Naive thymus-derived CD8-positive, alpha-beta T cell (primary cell): ENCODE measurements around the gene FMN2. TPM values are rescaled to one million over a fixed set of nuclear protein-coding genes. Genes with fewer than 3 reads are reported as not detected.
A peak's percentile ranks its signal among the peaks of the same experiment; 100 is the strongest.

Experiments used
- ATAC-seq, 2 donors: fragments of 150-1000 bp; cut with Tn5 transposase in 1 of 2; sonication (Bioruptor Pico), chemical (Tn5 transposase) in 1 of 2; 1 replicate in 1 of 2; 2 replicates in 1 of 2; pipeline ENCODE4 v1.10.0; 2021; ENCODE audit warnings: mild to moderate bottlenecking in 2 of 2, moderate library complexity in 2 of 2
- POLR2A ChIA-PET: fragments of 350-600 bp; sonication (Branson Sonifier 250); formaldehyde crosslinking; loops from one replicate; lab custom pipeline; 2021; ENCODE audit warnings: antibody characterized with exemption; lab: Charles Lee
- DNase-seq, 10 donors: peaks; one replicate each; pipeline versions ENCODE4 v3.0.0 to v3.0.0-alpha.2; 2020 to 2022
- H3K27ac Mint-ChIP-seq, 10 donors: one replicate each; pipeline ENCODE4 v1.8.0; 2020 to 2022; ENCODE audit warnings: mild to moderate bottlenecking in 10 of 10, mixed read lengths in 10 of 10, moderate library complexity in 4 of 10, inconsistent platforms in 1 of 10
- H3K27me3 Mint-ChIP-seq, 5 donors: one replicate each; pipeline ENCODE4 v1.8.0; 2021 to 2022; ENCODE audit warnings: mixed read lengths in 5 of 5
- H3K36me3 Mint-ChIP-seq, 3 donors: one replicate each; pipeline ENCODE4 v1.8.0; 2020 to 2022; ENCODE audit warnings: mixed read lengths in 3 of 3, mild to moderate bottlenecking in 2 of 3, inconsistent platforms in 1 of 3
- H3K4me1 Mint-ChIP-seq, 4 donors: one replicate each; pipeline ENCODE4 v1.8.0; 2021 to 2022; ENCODE audit warnings: mixed read lengths in 4 of 4
- H3K4me3 Mint-ChIP-seq, 10 donors: one replicate each; pipeline ENCODE4 v1.8.0; 2020 to 2022; ENCODE audit warnings: mild to moderate bottlenecking in 10 of 10, mixed read lengths in 10 of 10, moderate library complexity in 6 of 10, inconsistent platforms in 1 of 10
- H3K9me3 Mint-ChIP-seq, 9 donors: one replicate each; pipeline ENCODE4 v1.8.0; 2020 to 2022; ENCODE audit warnings: mixed read lengths in 9 of 9, mild to moderate bottlenecking in 3 of 9, inconsistent platforms in 1 of 9, moderate library complexity in 1 of 9
- polyA plus RNA-seq, 3 donors: library from polyadenylated mRNA; unstranded; fragments of 300-500 nt; fragmentation: Illumina TruSeq; gene quantifications; one replicate each; pipeline ENCODE4 v1.2.3, GENCODE V29; 2021
- total RNA-seq, 8 experiments: library from RNA in 2 of 8; stranded (reverse) in 2 of 8; gene quantifications; one replicate each; pipeline ENCODE4 v1.2.3 and lab custom pipeline; 2021 to 2026

The FMN2 gene
- total and polyA plus RNA-seq, 5 experiments from 2014 or later: not detected

DNA sequence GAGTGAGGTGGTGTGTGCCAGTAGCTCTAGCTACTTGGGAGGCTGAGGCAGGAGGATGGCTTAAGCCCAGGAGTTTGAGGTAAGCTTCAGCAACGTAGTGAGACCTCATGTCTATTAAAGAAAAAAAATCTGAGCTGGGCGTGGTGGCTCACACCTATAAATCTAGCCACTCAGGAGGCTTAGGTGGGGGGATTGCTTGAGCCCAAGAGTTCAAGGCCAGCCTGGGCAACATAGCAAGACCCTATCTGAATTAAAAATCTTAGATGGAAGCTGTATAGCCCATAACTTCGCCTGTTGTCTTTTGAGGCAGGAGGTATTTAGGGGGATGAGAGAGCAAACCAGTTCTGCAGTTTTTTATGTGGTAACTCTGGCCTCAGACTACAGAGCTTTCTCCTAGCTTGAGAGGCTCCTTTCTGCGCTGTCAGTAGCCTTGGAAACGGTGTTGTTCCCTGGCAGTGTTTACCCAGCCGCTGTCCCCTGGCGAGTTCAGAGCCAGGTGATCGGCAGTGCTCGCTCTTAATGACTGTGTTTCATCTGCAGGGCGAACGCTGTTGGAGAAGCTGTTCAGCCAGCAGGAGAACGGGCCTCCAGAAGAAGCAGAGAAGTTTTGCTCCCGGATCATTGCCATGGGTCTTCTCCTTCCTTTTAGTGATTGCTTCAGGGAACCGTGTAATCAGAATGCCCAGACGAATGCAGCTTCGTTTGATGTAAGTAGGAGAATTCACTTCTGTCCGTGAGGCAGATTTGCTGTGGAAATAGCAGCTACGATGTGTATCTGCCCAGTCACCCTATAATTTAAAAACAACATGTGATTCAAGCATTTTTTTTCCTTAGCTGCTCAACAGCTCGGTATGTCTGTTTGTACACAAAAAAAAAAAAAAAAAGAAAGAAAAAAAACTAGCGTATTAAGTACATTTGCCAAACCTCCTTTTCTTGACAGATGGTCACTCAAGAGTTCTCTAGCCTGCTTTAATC, 31.2 kb downstream of the FMN2 start:
- ATAC-seq (no peak), DNase-seq (no peak)
- Mint-ChIP-seq H3K9me3 (peaks cover 0 to 16% (median 2%) of the 10 kb centered on the region in 9 donors), H3K27me3 (no peaks in the 10 kb centered on the region), H3K27ac (no peak overlapping the region), H3K36me3 (no peaks in the 10 kb centered on the region), H3K4me1 (no peaks in the 10 kb centered on the region), H3K4me3 (no peak overlapping the region)
- POLR2A ChIA-PET: no interaction called here

DNA sequence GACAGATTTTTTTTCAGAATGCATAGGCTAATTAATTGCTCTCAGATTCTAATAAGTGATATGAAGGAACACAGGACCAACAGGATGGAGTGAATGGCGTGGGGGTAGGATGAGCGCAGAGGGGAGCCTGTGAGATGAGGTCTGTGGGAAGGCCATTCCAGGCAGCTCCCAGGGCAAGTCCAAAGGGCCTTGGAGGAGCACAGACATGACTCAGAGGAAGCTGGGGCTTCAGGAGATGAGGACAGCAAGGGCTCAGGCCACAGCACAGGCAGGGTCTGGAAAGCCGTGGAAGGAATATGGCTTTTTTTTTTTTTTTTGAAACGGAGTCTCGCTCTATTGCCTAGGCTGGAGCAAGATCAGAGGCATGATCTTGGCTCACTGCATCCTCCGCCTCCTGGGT, 35.1 kb downstream of the FMN2 start:
- no peak for ATAC-seq
- Mint-ChIP-seq H3K27ac (no peak overlapping the region), H3K4me3 (no peak overlapping the region), H3K4me1 (no peaks in the 10 kb centered on the region), H3K9me3 (peaks cover 0 to 18% (median 2%) of the 10 kb centered on the region in 9 donors), H3K27me3 (peaks cover 0 to 14% (median 2%) of the 10 kb centered on the region in 5 donors), H3K36me3 (no peaks in the 10 kb centered on the region)
- POLR2A ChIA-PET: no interaction called here
- no peak for DNase-seq

DNA sequence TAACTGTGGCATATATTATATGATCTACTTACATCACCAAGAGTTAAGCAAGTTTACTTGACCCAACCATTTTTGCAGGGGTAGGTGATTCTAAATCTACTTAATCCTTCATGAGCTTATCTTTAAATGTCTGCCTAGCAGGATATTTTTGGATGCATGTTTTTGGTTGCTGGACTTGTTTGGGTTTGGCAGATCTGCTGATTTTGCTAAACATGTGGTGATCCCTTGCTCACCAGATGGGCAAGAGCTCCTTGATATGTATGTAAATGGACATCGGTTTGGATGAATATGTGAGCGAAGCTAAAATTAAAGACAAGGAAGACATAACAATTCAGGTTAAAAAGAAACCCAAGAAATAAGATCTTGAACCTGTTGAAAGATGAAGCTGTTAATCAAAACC, 36.7 kb downstream of the FMN2 start:
- peaks cover 1 to 19% (median 2%) of the 10 kb centered on the region in 5 donors for H3K27me3 Mint-ChIP-seq
- POLR2A ChIA-PET: no interaction called here
- H3K9me3 Mint-ChIP-seq: peaks cover 0 to 18% (median 2%) of the 10 kb centered on the region in 9 donors
- H3K27ac Mint-ChIP-seq: no peak overlapping the region
- no peak overlapping the region for H3K4me3 Mint-ChIP-seq
- no peaks in the 10 kb centered on the region for H3K36me3 Mint-ChIP-seq
- no peaks in the 10 kb centered on the region for H3K4me1 Mint-ChIP-seq
- no peak for DNase-seq
- no peak for ATAC-seq

DNA sequence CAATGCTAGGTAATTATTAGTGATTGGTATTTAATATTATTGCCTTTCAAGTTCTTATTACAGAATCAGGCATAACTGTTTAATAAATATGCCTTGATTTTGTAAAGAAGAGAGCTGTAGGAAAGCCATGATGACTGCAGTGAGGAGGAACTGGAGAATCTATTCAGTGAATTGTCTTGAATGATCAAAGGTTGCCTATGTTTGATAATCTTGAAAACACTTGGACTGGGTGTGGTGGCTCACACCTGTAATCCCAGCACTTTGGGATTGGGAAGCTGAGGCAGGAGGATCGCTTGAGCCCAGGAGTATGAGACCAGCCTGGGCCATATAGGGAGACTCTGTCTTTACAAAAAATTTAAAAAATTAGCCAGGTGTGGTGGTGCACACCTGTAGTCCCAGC, 42.4 kb downstream of the FMN2 start:
- ATAC-seq (no peak), DNase-seq (no peak)
- POLR2A ChIA-PET: no interaction called here
- no peak overlapping the region for H3K27ac Mint-ChIP-seq
- H3K36me3 Mint-ChIP-seq: no peaks in the 10 kb centered on the region
- H3K27me3 Mint-ChIP-seq: peaks cover 1 to 30% (median 10%) of the 10 kb centered on the region in 5 donors
- no peak overlapping the region for H3K4me3 Mint-ChIP-seq
- no peaks in the 10 kb centered on the region for H3K4me1 Mint-ChIP-seq
- peaks cover 0 to 14% (median 3%) of the 10 kb centered on the region in 9 donors for H3K9me3 Mint-ChIP-seq

DNA sequence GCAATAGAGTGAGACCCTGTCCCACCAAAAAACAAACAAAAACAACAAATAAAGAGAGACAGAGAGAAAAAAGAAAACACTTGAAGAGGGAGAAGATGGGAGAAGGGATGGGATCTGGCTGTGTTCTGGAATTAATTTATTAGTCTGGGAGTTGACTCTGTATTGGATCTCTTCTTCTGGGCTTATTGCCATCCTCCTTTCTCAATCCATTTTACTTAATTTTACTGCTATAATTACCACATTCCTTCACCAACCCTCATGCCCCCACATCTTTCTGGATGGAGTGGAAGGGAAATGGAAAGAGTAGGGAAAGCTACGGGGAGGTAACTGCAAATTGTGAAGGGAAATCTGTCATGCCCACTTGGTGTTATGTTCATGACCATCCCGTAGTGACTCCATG, 42.9 kb downstream of the FMN2 start:
- no peak for ATAC-seq
- no peaks in the 10 kb centered on the region for H3K4me1 Mint-ChIP-seq
- H3K9me3 Mint-ChIP-seq: peaks cover 0 to 14% (median 3%) of the 10 kb centered on the region in 9 donors
- H3K36me3 Mint-ChIP-seq: no peaks in the 10 kb centered on the region
- no peak overlapping the region for H3K27ac Mint-ChIP-seq
- no peak for DNase-seq
- no peak overlapping the region for H3K4me3 Mint-ChIP-seq
- POLR2A ChIA-PET: no interaction called here
- peaks cover 1 to 32% (median 10%) of the 10 kb centered on the region in 5 donors for H3K27me3 Mint-ChIP-seq

DNA sequence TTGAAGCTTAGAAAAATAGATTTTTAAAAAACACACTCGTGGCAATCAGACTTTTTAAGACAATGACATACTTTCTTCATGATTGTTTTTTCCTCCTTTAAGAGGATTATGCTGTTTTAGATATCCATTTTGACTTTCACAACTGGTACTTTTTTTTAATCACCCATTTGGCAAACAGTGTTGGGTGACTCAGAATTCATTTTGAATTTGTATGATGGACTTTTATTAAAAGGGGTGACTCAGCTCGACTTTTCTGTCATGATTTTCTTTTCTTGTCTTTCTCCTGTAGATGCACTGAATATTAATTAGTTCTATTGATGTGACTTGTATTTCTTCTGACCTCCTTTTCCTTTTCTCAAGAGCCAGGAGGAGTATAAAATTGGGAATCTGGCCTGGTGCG, 44.7 kb downstream of the FMN2 start:
- ATAC-seq (no peak), DNase-seq (no peak)
- Mint-ChIP-seq H3K27me3 (peaks cover 1 to 29% (median 7%) of the 10 kb centered on the region in 5 donors), H3K9me3 (peaks cover 0 to 13% (median 2%) of the 10 kb centered on the region in 9 donors), H3K36me3 (no peaks in the 10 kb centered on the region), H3K4me3 (no peak overlapping the region), H3K27ac (no peak overlapping the region), H3K4me1 (no peaks in the 10 kb centered on the region)
- POLR2A ChIA-PET: no interaction called here

DNA sequence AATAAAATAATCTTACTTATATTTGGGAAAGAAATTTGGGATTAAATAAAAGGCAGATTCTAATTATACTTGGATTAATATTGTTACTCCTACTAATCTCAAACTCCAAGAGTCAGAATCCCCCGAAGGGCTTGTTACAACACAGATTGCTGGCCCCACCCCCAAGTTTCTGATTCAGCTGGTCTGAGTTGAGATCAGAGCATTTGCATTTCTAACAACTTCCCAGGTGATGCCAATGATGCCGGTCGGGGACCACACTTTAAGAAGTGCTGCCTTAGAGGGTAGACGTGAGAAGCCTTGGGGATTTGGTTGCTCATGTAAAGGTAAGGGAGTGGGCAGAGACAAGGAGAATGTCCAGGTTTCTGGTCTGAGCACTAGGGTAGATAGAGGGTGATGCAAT, 47.2 kb downstream of the FMN2 start:
- no peak for ATAC-seq
- Mint-ChIP-seq H3K27me3 (peaks cover 0 to 18% (median 7%) of the 10 kb centered on the region in 5 donors), H3K4me1 (no peaks in the 10 kb centered on the region), H3K36me3 (no peaks in the 10 kb centered on the region), H3K9me3 (peaks cover 0 to 3% (median 1%) of the 10 kb centered on the region in 9 donors), H3K27ac (peak overlapping the region in 1 of 10 donors; percentile 49), H3K4me3 (no peak overlapping the region)
- POLR2A ChIA-PET: no interaction called here
- DNase-seq: no peak

DNA sequence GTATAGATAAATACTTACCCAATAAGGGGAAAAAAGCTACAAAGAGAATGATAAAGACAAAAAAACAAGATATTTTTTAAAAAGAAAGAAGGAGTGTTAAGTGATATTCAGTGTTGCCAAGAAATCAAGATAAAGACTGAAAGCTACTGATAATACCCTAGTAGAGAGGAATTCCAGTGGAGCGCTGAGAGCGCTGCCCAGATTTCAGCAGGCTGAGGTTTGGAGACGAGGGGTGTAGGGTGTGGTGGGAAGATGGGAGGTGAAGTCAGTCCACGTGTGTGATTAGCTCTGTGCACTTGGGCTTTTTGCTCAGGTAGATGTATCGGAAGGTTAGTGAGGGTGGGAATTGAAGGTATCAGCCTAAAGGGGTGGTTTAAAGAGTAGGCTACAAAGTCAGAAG, 47.8 kb downstream of the FMN2 start:
- POLR2A ChIA-PET: no interaction called here
- DNase-seq (no peak), ATAC-seq (no peak)
- Mint-ChIP-seq H3K4me3 (no peak overlapping the region), H3K36me3 (no peaks in the 10 kb centered on the region), H3K4me1 (no peaks in the 10 kb centered on the region), H3K9me3 (peaks cover 0 to 3% (median 1%) of the 10 kb centered on the region in 9 donors), H3K27ac (peak overlapping the region in 1 of 10 donors; percentile 1), H3K27me3 (peaks cover 0 to 17% (median 6%) of the 10 kb centered on the region in 5 donors)

DNA sequence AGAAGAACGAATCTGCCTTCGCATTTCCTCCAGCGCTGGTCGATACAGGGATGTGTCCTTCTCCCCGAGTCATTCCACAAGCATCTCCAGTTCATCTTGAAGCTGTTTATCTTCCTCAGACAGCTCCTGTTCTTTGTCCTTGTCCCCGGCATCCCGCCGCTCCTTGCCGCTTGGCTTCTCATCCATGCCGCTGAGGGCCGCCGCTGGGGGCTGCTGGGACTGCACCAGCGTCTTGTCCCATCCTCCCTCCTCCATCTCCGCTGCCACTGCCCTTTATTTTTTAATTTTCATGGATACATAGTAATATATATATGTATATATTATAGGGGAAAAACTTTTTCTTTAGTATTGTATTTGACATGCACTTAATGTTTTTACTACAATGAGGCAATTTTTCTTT, 53.4 kb downstream of the FMN2 start:
- Mint-ChIP-seq H3K4me3 (no peak overlapping the region), H3K27me3 (peaks cover 0 to 17% (median 2%) of the 10 kb centered on the region in 5 donors), H3K36me3 (no peaks in the 10 kb centered on the region), H3K4me1 (no peaks in the 10 kb centered on the region), H3K27ac (no peak overlapping the region), H3K9me3 (no peaks in the 10 kb centered on the region)
- no peak for ATAC-seq
- POLR2A ChIA-PET: no interaction called here
- no peak for DNase-seq

DNA sequence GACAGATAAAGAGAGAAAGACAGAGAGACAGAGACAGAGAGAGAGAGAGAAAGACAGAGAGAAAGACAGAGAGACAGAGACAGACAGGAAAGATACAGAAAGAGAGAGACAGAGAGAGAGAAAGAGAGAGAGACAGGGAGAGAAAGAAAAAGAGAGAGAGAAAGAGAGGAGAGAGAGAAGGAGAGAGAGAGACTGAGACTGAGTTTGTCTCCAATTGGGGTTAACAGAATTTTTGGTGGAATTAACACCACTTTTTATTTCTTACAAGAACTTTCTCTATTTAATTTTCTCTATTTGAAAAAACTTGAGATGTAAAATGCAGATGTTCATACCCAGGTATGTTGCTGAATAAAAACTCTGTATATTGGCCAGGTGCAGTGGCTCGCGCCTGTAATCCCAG, 56.6 kb downstream of the FMN2 start:
- Mint-ChIP-seq H3K9me3 (no peaks in the 10 kb centered on the region), H3K4me1 (no peaks in the 10 kb centered on the region), H3K27me3 (peaks cover 0 to 21% (median 2%) of the 10 kb centered on the region in 5 donors), H3K4me3 (no peak overlapping the region), H3K27ac (no peak overlapping the region), H3K36me3 (no peaks in the 10 kb centered on the region)
- DNase-seq (no peak), ATAC-seq (no peak)
- POLR2A ChIA-PET: no interaction called here

DNA sequence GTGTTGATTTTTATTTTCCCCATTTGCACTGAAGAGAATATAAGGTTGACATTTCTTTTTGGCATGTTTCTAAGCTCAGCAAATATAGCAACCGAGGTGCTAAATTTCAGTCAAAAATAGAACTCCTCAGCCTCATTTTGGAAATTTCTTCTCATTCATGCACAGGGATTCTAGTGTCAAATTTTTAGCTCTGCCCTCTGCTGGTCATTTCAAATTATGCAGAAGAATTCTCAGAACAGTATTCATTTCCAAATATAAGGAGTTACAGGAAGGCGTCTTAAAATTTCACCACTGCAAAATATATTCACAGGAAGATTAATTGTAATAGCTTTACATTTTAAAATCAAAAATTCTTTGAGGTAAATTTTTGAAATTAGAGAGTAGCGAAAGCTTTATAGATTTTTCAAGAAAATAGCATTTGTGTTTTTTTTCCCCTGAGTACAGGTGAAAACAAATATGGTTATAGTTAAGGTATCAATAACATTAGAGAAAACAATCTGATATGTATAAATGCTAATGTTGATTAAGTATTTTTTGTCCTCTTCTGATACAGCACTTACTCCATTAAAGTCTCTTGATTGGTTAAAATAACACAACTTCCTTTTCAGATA, 57.9 kb downstream of the FMN2 start:
- POLR2A ChIA-PET: no interaction called here
- H3K4me3 Mint-ChIP-seq: no peak overlapping the region
- no peaks in the 10 kb centered on the region for H3K36me3 Mint-ChIP-seq
- no peaks in the 10 kb centered on the region for H3K4me1 Mint-ChIP-seq
- peaks cover 0 to 25% (median 1%) of the 10 kb centered on the region in 5 donors for H3K27me3 Mint-ChIP-seq
- DNase-seq (no peak), ATAC-seq (no peak)
- H3K27ac Mint-ChIP-seq: no peak overlapping the region
- H3K9me3 Mint-ChIP-seq: no peaks in the 10 kb centered on the region

DNA sequence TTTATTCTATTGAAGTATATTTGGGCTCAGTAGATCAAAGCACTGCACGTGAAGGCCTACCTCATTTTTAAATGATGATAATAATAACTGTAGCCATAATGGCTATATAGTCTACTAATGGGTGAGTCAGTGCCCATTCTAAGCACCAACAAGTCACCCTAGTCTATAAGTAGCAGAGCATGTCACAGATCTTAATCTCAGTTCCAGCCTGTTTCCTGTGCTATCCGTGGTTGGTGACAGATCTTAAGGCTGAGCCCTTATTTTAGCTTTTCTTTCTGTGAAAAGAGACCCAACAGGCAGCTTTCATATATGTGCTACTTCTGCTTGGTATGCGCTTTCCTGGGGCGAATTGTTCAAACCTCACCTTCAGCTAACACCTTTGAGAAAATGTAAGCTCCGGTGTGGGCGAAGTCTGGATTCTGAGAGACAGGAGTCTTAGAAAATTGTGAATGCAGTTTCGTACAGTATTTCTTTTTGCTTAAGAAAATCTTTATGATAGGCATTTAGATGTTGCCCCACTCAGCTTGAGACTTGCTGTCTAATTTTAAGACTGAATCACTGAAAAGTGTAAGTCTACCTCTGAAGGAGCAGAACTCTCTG, 59.6 kb downstream of the FMN2 start:
- no peak overlapping the region for H3K27ac Mint-ChIP-seq
- no peaks in the 10 kb centered on the region for H3K4me1 Mint-ChIP-seq
- H3K36me3 Mint-ChIP-seq: no peaks in the 10 kb centered on the region
- peaks cover 0 to 20% (median 1%) of the 10 kb centered on the region in 5 donors for H3K27me3 Mint-ChIP-seq
- H3K4me3 Mint-ChIP-seq: no peak overlapping the region
- H3K9me3 Mint-ChIP-seq: no peaks in the 10 kb centered on the region
- POLR2A ChIA-PET: no interaction called here
- ATAC-seq (no peak), DNase-seq (no peak)
